GM23338 (cell line): ENCODE results near the gene DYRK1A. TPM values are rescaled to one million over a fixed set of nuclear protein-coding genes. Genes with fewer than 3 reads are reported as not detected.

ENCODE experiments used
- ATAC-seq: fragments of 200-7000 bp; cut with Tn5 transposase; 3 replicates; pipeline ENCODE4 v1.9.1; 2020
- DNase-seq: peaks from one replicate; pipeline ENCODE4 v3.0.0-alpha.2; 2015; ENCODE audit warnings: low spot score
- H2AFZ ChIP-seq: fragments of 200-600 bp; sonication (generic); 2 replicates; pipeline ENCODE4 v1.8.0; 2016; ENCODE audit warnings: antibody characterized with exemption, mild to moderate bottlenecking, moderate library complexity
- H3F3A ChIP-seq: fragments of 200-600 bp; sonication (generic); replicated peaks from 2 replicates; pipeline ENCODE4 v1.8.0; 2017; ENCODE audit warnings: antibody characterized with exemption, mixed run types, low read depth
- H3K27ac ChIP-seq: fragments of 200-600 bp; sonication (generic); 2 replicates; pipeline ENCODE4 v1.6.1; 2016; ENCODE audit warnings: low read depth
- H3K27me3 ChIP-seq: fragments of 200-600 bp; sonication (generic); 2 replicates; pipeline ENCODE4 v1.8.0; 2016; ENCODE audit warnings: mild to moderate bottlenecking, mixed run types, moderate library complexity; ENCODE audit not compliant: insufficient read depth
- H3K36me3 ChIP-seq: fragments of 200-600 bp; sonication (generic); 2 replicates; pipeline ENCODE4 v1.8.0; 2016; ENCODE audit warnings: mild to moderate bottlenecking; ENCODE audit not compliant: insufficient read depth
- H3K4me1 ChIP-seq: fragments of 200-600 bp; sonication (generic); 2 replicates; pipeline ENCODE4 v1.8.0; 2016; ENCODE audit warnings: mild to moderate bottlenecking, moderate library complexity; ENCODE audit not compliant: insufficient read depth
- H3K4me2 ChIP-seq: fragments of 200-600 bp; sonication (generic); 2 replicates; pipeline ENCODE4 v1.7.1; 2017; ENCODE audit warnings: mixed run types
- H3K4me3 ChIP-seq: fragments of 200-600 bp; sonication (generic); 2 replicates; pipeline ENCODE4 v1.6.1; 2016; ENCODE audit warnings: mixed run types
- H3K79me2 ChIP-seq: fragments of 200-600 bp; sonication (generic); replicated peaks from 2 replicates; pipeline ENCODE4 v1.8.0; 2017; ENCODE audit warnings: mild to moderate bottlenecking; ENCODE audit not compliant: insufficient read depth
- H3K9me2 ChIP-seq: fragments of 200-600 bp; sonication (generic); 2 replicates; pipeline ENCODE4 v1.8.0; 2017; ENCODE audit not compliant: insufficient read depth
- H4K20me1 ChIP-seq: fragments of 200-600 bp; sonication (generic); replicated peaks from 2 replicates; pipeline ENCODE4 v1.8.0; 2017; ENCODE audit warnings: mild to moderate bottlenecking; ENCODE audit not compliant: insufficient read depth
- H3K27ac Mint-ChIP-seq: 2 replicates; pipeline ENCODE4 v1.8.0; 2020; ENCODE audit warnings: inconsistent platforms, mild to moderate bottlenecking, moderate library complexity, mixed read lengths
- H3K27me3 Mint-ChIP-seq: 3 replicates; pipeline ENCODE4 v1.8.0; 2022; ENCODE audit warnings: low read depth, mild to moderate bottlenecking, moderate library complexity, mixed read lengths, inconsistent platforms; ENCODE audit not compliant: insufficient read depth, poor library complexity
- H3K36me3 Mint-ChIP-seq: 3 replicates; pipeline ENCODE4 v1.8.0; 2021; ENCODE audit warnings: low read depth, mild to moderate bottlenecking, inconsistent platforms, moderate library complexity, mixed read lengths
- H3K4me1 Mint-ChIP-seq: 3 replicates; pipeline ENCODE4 v1.8.0; 2020; ENCODE audit warnings: mild to moderate bottlenecking, inconsistent platforms, mixed read lengths
- H3K4me3 Mint-ChIP-seq: 3 replicates; pipeline ENCODE4 v1.8.0; 2021; ENCODE audit warnings: moderate library complexity, mild to moderate bottlenecking, inconsistent platforms, mixed read lengths
- H3K9me3 Mint-ChIP-seq: 3 replicates; pipeline ENCODE4 v1.8.0; 2020; ENCODE audit warnings: moderate library complexity, mild to moderate bottlenecking, inconsistent platforms, mixed read lengths
- CREB1 ChIP-seq: fragments of 250-450 bp; sonication (Bioruptor Pico); IDR thresholded peaks from 2 replicates; pipeline ENCODE4 v1.5.0; 2020; ENCODE audit warnings: low read depth, mild to moderate bottlenecking, moderate library complexity
- EZH2 ChIP-seq: fragments of 200-600 bp; sonication (generic); IDR thresholded peaks from one replicate; pipeline ENCODE4 v1.8.0; 2017; ENCODE audit warnings: antibody characterized with exemption, mild to moderate bottlenecking, low read depth; ENCODE audit not compliant: unreplicated experiment
- EZH2phosphoT487 ChIP-seq: fragments of 200-600 bp; sonication (generic); IDR thresholded peaks from one replicate; pipeline ENCODE4 v1.8.1; 2018; ENCODE audit warnings: antibody characterized with exemption; ENCODE audit not compliant: unreplicated experiment
- NANOG ChIP-seq: IDR thresholded peaks from 2 replicates; pipeline ENCODE4 v1.6.1; 2016; ENCODE audit warnings: antibody characterized with exemption, borderline replicate concordance
- POLR2AphosphoS5 ChIP-seq: IDR thresholded peaks from 2 replicates; pipeline ENCODE4 v1.6.1; 2016; ENCODE audit warnings: antibody characterized with exemption, low read depth
- STAT1 ChIP-seq: IDR thresholded peaks from one replicate; pipeline ENCODE4 v1.6.1; 2016; ENCODE audit warnings: antibody characterized with exemption; ENCODE audit not compliant: unreplicated experiment
- ZNF114 ChIP-seq: fragments of 250-450 bp; sonication (Bioruptor Pico); IDR thresholded peaks from 2 replicates; pipeline ENCODE4 v1.5.0; 2020; ENCODE audit warnings: mild to moderate bottlenecking, moderate library complexity
- ZNF331 ChIP-seq: fragments of 250-450 bp; sonication (Bioruptor Pico); IDR thresholded peaks from 2 replicates; pipeline ENCODE4 v1.5.0; 2020; ENCODE audit warnings: low read depth, mild to moderate bottlenecking, moderate library complexity
- polyA plus RNA-seq: library from polyadenylated mRNA; unstranded; fragments of >200 nt; fragmentation: Nextera tagmentation; extraction: Ambion mirVana; gene quantifications from 2 replicates; pipeline ENCODE4 v1.2.1, GENCODE V29; 2016
- total RNA-seq: library from RNA; depleted of rRNA; stranded (reverse); fragments of >200 nt; shearing (Covaris generic); gene quantifications from 2 replicates; pipeline ENCODE4 v1.2.3, GENCODE V29; 2014
- TF ChIP-seq, protein P1 (sequence below): fragments of 250-450 bp; sonication (Bioruptor Pico); IDR thresholded peaks from 2 replicates; pipeline ENCODE4 v1.5.0; 2020; ENCODE audit warnings: mild to moderate bottlenecking, moderate library complexity
- TF ChIP-seq, protein P2 (sequence below), 2 experiments: fragments of 200-600 bp in 1 of 2; sonication (generic) in 1 of 2; conservative IDR thresholded peaks; 2 replicates each; pipeline versions ENCODE4 v1.5.1 to v1.6.1; 2016 to 2017; ENCODE audit warnings: antibody characterized with exemption in 2 of 2, low read depth in 2 of 2, mild to moderate bottlenecking in 2 of 2, moderate library complexity in 1 of 2
- TF ChIP-seq, protein P3 (sequence below): IDR thresholded peaks from one replicate; pipeline ENCODE4 v1.6.1; 2018; ENCODE audit warnings: antibody characterized with exemption; ENCODE audit not compliant: unreplicated experiment
- TF ChIP-seq, protein P4 (sequence below): IDR thresholded peaks from 2 replicates; pipeline ENCODE4 v1.6.1; 2016; ENCODE audit warnings: antibody characterized with exemption

DYRK1A gene
- total and polyA plus RNA-seq, 2 experiments from 2014 or later, result 10.3 to 84.7 TPM

DNA sequence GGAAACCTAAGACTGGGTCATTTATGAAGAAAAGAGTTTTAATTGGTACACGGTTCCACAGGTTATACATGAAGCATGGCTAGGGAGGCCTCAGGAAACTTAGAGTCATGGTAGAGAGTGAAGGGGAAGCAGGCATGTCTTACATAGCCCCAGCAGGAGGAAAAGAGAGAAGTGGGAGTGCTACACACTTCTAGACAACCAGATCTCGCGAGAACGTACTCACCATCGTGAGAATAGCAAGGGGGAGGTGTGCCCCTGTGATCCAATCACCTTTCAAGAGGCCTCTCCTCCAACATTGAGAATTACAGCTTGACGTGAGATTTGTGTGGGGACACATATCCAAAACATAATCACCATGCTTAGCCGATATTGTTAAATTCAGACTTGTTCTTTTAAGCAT is 62.8 kb downstream of the DYRK1A start (continued):
- TF ChIP-seq, protein P1, sequence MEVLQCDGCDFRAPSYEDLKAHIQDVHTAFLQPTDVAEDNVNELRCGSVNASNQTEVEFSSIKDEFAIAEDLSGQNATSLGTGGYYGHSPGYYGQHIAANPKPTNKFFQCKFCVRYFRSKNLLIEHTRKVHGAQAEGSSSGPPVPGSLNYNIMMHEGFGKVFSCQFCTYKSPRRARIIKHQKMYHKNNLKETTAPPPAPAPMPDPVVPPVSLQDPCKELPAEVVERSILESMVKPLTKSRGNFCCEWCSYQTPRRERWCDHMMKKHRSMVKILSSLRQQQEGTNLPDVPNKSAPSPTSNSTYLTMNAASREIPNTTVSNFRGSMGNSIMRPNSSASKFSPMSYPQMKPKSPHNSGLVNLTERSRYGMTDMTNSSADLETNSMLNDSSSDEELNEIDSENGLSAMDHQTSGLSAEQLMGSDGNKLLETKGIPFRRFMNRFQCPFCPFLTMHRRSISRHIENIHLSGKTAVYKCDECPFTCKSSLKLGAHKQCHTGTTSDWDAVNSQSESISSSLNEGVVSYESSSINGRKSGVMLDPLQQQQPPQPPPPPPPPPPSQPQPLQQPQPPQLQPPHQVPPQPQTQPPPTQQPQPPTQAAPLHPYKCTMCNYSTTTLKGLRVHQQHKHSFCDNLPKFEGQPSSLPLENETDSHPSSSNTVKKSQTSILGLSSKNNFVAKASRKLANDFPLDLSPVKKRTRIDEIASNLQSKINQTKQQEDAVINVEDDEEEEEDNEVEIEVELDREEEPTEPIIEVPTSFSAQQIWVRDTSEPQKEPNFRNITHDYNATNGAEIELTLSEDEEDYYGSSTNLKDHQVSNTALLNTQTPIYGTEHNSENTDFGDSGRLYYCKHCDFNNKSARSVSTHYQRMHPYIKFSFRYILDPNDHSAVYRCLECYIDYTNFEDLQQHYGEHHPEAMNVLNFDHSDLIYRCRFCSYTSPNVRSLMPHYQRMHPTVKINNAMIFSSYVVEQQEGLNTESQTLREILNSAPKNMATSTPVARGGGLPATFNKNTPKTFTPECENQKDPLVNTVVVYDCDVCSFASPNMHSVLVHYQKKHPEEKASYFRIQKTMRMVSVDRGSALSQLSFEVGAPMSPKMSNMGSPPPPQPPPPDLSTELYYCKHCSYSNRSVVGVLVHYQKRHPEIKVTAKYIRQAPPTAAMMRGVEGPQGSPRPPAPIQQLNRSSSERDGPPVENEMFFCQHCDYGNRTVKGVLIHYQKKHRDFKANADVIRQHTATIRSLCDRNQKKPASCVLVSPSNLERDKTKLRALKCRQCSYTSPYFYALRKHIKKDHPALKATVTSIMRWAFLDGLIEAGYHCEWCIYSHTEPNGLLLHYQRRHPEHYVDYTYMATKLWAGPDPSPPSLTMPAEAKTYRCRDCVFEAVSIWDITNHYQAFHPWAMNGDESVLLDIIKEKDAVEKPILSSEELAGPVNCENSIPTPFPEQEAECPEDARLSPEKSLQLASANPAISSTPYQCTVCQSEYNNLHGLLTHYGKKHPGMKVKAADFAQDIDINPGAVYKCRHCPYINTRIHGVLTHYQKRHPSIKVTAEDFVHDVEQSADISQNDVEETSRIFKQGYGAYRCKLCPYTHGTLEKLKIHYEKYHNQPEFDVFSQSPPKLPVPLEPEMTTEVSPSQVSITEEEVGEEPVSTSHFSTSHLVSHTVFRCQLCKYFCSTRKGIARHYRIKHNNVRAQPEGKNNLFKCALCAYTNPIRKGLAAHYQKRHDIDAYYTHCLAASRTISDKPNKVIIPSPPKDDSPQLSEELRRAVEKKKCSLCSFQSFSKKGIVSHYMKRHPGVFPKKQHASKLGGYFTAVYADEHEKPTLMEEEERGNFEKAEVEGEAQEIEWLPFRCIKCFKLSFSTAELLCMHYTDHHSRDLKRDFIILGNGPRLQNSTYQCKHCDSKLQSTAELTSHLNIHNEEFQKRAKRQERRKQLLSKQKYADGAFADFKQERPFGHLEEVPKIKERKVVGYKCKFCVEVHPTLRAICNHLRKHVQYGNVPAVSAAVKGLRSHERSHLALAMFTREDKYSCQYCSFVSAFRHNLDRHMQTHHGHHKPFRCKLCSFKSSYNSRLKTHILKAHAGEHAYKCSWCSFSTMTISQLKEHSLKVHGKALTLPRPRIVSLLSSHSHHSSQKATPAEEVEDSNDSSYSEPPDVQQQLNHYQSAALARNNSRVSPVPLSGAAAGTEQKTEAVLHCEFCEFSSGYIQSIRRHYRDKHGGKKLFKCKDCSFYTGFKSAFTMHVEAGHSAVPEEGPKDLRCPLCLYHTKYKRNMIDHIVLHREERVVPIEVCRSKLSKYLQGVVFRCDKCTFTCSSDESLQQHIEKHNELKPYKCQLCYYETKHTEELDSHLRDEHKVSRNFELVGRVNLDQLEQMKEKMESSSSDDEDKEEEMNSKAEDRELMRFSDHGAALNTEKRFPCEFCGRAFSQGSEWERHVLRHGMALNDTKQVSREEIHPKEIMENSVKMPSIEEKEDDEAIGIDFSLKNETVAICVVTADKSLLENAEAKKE (CRISPR knock-in tag), result no peak
- no peak for TF ChIP-seq STAT1

DNA sequence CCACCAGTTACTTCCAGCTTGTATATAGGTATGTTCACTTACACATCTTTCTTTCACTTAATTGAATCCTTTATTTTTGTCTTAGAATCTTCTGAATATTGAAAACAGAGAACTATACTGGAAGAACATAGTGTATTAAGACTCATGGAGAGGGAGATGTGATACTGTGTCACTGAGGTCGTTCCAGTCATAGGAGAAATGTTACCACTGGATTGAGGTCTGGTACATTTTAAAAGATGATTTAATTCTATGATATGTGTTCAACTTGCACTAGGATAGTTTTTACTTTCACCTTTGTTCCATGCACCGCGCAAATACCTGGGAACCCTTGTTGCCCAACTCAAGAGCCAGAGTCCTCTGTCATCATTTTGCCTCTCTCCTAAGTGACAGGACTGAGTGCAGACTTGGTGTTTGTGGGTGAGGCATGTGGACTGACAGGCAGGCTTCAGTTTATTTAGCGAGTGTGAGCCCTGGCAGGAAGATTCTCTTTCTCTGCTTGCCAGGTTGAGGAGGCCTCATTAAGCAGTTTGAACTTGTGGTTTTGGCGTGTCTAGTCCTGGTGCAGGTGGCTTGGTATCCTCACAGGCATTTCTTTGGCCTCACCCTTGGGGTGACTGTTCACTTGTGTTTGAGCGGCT is 63.7 kb downstream of the DYRK1A start:
- Histone ChIP-seq H3K79me2 (peaks cover 94% of the 10 kb centered on the region), H4K20me1 (0 out of 2 replicates have a peak, but pooled peaks cover 11% of the 10 kb centered on the region), H3K27me3 (no peaks in the 10 kb centered on the region), H3K4me3 (no peak overlapping the region), H2AFZ (no peak overlapping the region), H3K36me3 (no peaks in the 10 kb centered on the region), H3K27ac (peak overlapping the region; percentile 14), H3K4me2 (0 out of 2 replicates have a peak overlapping the region, but pooled peaks have one; percentile 15), H3K4me1 (peaks cover 29% of the 10 kb centered on the region), H3F3A (no peaks in the 10 kb centered on the region), H3K9me2 (no peaks in the 10 kb centered on the region)
- peaks cover 9% of the 10 kb centered on the region for H3K9me3 Mint-ChIP-seq
- peaks cover 30% of the 10 kb centered on the region for H3K36me3 Mint-ChIP-seq
- ATAC-seq, result no peak; the same call in 2 of the 3 replicates
- H3K4me1 Mint-ChIP-seq, result peaks cover 47% of the 10 kb centered on the region
- no peak overlapping the region; the same call in 2 of the 3 replicates for H3K4me3 Mint-ChIP-seq
- H3K27me3 Mint-ChIP-seq, result peaks cover 3% of the 10 kb centered on the region
- peak overlapping the region; percentile 16; the same call in 1 of the 2 replicates for H3K27ac Mint-ChIP-seq
- DNase-seq, result no peak
- TF ChIP-seq, protein P2, sequence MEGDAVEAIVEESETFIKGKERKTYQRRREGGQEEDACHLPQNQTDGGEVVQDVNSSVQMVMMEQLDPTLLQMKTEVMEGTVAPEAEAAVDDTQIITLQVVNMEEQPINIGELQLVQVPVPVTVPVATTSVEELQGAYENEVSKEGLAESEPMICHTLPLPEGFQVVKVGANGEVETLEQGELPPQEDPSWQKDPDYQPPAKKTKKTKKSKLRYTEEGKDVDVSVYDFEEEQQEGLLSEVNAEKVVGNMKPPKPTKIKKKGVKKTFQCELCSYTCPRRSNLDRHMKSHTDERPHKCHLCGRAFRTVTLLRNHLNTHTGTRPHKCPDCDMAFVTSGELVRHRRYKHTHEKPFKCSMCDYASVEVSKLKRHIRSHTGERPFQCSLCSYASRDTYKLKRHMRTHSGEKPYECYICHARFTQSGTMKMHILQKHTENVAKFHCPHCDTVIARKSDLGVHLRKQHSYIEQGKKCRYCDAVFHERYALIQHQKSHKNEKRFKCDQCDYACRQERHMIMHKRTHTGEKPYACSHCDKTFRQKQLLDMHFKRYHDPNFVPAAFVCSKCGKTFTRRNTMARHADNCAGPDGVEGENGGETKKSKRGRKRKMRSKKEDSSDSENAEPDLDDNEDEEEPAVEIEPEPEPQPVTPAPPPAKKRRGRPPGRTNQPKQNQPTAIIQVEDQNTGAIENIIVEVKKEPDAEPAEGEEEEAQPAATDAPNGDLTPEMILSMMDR (conservative IDR thresholded peaks at IDR 0.05; ENCODE audit: low read depth in 2 of 2), result no peak
- no peak for TF ChIP-seq NANOG
- no peak for TF ChIP-seq STAT1
- TF ChIP-seq EZH2, result no peak
- no peak for TF ChIP-seq POLR2AphosphoS5
- no peak for TF ChIP-seq ZNF331 (CRISPR knock-in tag)
- TF ChIP-seq, protein P3, sequence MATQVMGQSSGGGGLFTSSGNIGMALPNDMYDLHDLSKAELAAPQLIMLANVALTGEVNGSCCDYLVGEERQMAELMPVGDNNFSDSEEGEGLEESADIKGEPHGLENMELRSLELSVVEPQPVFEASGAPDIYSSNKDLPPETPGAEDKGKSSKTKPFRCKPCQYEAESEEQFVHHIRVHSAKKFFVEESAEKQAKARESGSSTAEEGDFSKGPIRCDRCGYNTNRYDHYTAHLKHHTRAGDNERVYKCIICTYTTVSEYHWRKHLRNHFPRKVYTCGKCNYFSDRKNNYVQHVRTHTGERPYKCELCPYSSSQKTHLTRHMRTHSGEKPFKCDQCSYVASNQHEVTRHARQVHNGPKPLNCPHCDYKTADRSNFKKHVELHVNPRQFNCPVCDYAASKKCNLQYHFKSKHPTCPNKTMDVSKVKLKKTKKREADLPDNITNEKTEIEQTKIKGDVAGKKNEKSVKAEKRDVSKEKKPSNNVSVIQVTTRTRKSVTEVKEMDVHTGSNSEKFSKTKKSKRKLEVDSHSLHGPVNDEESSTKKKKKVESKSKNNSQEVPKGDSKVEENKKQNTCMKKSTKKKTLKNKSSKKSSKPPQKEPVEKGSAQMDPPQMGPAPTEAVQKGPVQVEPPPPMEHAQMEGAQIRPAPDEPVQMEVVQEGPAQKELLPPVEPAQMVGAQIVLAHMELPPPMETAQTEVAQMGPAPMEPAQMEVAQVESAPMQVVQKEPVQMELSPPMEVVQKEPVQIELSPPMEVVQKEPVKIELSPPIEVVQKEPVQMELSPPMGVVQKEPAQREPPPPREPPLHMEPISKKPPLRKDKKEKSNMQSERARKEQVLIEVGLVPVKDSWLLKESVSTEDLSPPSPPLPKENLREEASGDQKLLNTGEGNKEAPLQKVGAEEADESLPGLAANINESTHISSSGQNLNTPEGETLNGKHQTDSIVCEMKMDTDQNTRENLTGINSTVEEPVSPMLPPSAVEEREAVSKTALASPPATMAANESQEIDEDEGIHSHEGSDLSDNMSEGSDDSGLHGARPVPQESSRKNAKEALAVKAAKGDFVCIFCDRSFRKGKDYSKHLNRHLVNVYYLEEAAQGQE, result no peak
- TF ChIP-seq, protein P4, sequence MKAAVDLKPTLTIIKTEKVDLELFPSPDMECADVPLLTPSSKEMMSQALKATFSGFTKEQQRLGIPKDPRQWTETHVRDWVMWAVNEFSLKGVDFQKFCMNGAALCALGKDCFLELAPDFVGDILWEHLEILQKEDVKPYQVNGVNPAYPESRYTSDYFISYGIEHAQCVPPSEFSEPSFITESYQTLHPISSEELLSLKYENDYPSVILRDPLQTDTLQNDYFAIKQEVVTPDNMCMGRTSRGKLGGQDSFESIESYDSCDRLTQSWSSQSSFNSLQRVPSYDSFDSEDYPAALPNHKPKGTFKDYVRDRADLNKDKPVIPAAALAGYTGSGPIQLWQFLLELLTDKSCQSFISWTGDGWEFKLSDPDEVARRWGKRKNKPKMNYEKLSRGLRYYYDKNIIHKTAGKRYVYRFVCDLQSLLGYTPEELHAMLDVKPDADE, result no peak
- TF ChIP-seq ZNF114, result no peak
- TF ChIP-seq CREB1, result no peak
- no peak for TF ChIP-seq EZH2phosphoT487
